ENCODE results near the gene ANO5.
"Not testable (repeated sequence)": the region's sequence is repeated elsewhere in the genome, so short reads cannot be mapped to it uniquely, and the experiment has no call there.

The ANO5 gene

GRCh38 chr11:22268983-22269624, 76.2 kb downstream of the ANO5 start:
- not testable (repeated sequence) for H3K9me3 ChIP-seq (ENCODE audit: control insufficient read depth, low read depth, low read length); H3K27me3 ChIP-seq (ENCODE audit: control insufficient read depth, insufficient read depth, low read length); H3K9ac ChIP-seq (ENCODE audit: low read length); H3K4me3 ChIP-seq (ENCODE audit: low read length); H3K4me1 ChIP-seq (ENCODE audit: control insufficient read depth, low read depth, low read length); H3K36me3 ChIP-seq (ENCODE audit: control insufficient read depth, low read depth, low read length); H3K27ac ChIP-seq (ENCODE audit: low read length)

GRCh38 chr11:22273781-22274180, 80.9 kb downstream of the ANO5 start:
- Histone ChIP-seq H3K36me3 (ENCODE audit: control insufficient read depth, low read depth, low read length) (no peaks in the 10 kb centered on the region), H3K9me3 (ENCODE audit: control insufficient read depth, low read depth, low read length) (no peaks in the 10 kb centered on the region), H3K27me3 (ENCODE audit: control insufficient read depth, insufficient read depth, low read length) (no peaks in the 10 kb centered on the region), H3K4me1 (ENCODE audit: control insufficient read depth, low read depth, low read length) (no peaks in the 10 kb centered on the region), H3K27ac (ENCODE audit: low read length) (no peak overlapping the region), H3K9ac (ENCODE audit: low read length) (no peak overlapping the region), H3K4me3 (ENCODE audit: low read length) (no peak overlapping the region)

- Histone ChIP-seq H3K36me3 (ENCODE audit: control insufficient read depth, low read depth, low read length) (no peaks in the 10 kb centered on the region), H3K27ac (ENCODE audit: low read length) (no peak overlapping the region), H3K4me3 (ENCODE audit: low read length) (no peak overlapping the region), H3K9me3 (ENCODE audit: control insufficient read depth, low read depth, low read length) (no peaks in the 10 kb centered on the region), H3K27me3 (ENCODE audit: control insufficient read depth, insufficient read depth, low read length) (no peaks in the 10 kb centered on the region), H3K9ac (ENCODE audit: low read length) (no peak overlapping the region), H3K4me1 (ENCODE audit: control insufficient read depth, low read depth, low read length) (no peaks in the 10 kb centered on the region)
Measured at GRCh38 chr11:22275600-22275999, 82.7 kb downstream of the ANO5 start.

GRCh38 chr11:22276535-22276934, 83.7 kb downstream of the ANO5 start:
- H3K4me1 ChIP-seq (ENCODE audit: control insufficient read depth, low read depth, low read length), result no peaks in the 10 kb centered on the region
- no peaks in the 10 kb centered on the region for H3K36me3 ChIP-seq (ENCODE audit: control insufficient read depth, low read depth, low read length)
- no peaks in the 10 kb centered on the region for H3K9me3 ChIP-seq (ENCODE audit: control insufficient read depth, low read depth, low read length)
- H3K4me3 ChIP-seq (ENCODE audit: low read length), result no peak overlapping the region
- H3K27me3 ChIP-seq (ENCODE audit: control insufficient read depth, insufficient read depth, low read length), result no peaks in the 10 kb centered on the region
- H3K27ac ChIP-seq (ENCODE audit: low read length), result no peak overlapping the region
- no peak overlapping the region for H3K9ac ChIP-seq (ENCODE audit: low read length)

GRCh38 chr11:22284991-22285390, 92.1 kb downstream of the ANO5 start:
- not testable (repeated sequence) for H3K36me3 ChIP-seq (ENCODE audit: control insufficient read depth, low read depth, low read length); H3K9ac ChIP-seq (ENCODE audit: low read length); H3K4me1 ChIP-seq (ENCODE audit: control insufficient read depth, low read depth, low read length); H3K27ac ChIP-seq (ENCODE audit: low read length); H3K27me3 ChIP-seq (ENCODE audit: control insufficient read depth, insufficient read depth, low read length); H3K4me3 ChIP-seq (ENCODE audit: low read length); H3K9me3 ChIP-seq (ENCODE audit: control insufficient read depth, low read depth, low read length)

GRCh38 chr11:22302368-22302767, 109.5 kb downstream of the ANO5 start:
- Histone ChIP-seq H3K9ac (ENCODE audit: low read length) (no peak overlapping the region), H3K36me3 (ENCODE audit: control insufficient read depth, low read depth, low read length) (no peaks in the 10 kb centered on the region), H3K27ac (ENCODE audit: low read length) (no peak overlapping the region), H3K4me1 (ENCODE audit: control insufficient read depth, low read depth, low read length) (no peaks in the 10 kb centered on the region), H3K9me3 (ENCODE audit: control insufficient read depth, low read depth, low read length) (no peaks in the 10 kb centered on the region), H3K4me3 (ENCODE audit: low read length) (no peak overlapping the region), H3K27me3 (ENCODE audit: control insufficient read depth, insufficient read depth, low read length) (no peaks in the 10 kb centered on the region)

GRCh38 chr11:22304337-22304961, 111.6 kb downstream of the ANO5 start:
- H3K9ac ChIP-seq (ENCODE audit: low read length), result no peak overlapping the region
- H3K9me3 ChIP-seq (ENCODE audit: control insufficient read depth, low read depth, low read length), result no peaks in the 10 kb centered on the region
- no peaks in the 10 kb centered on the region for H3K4me1 ChIP-seq (ENCODE audit: control insufficient read depth, low read depth, low read length)
- H3K36me3 ChIP-seq (ENCODE audit: control insufficient read depth, low read depth, low read length), result no peaks in the 10 kb centered on the region
- H3K27ac ChIP-seq (ENCODE audit: low read length), result no peak overlapping the region
- H3K27me3 ChIP-seq (ENCODE audit: control insufficient read depth, insufficient read depth, low read length), result no peaks in the 10 kb centered on the region
- H3K4me3 ChIP-seq (ENCODE audit: low read length), result no peak overlapping the region

GRCh38 chr11:22317656-22318055, 124.8 kb downstream of the ANO5 start:
- Histone ChIP-seq H3K36me3 (ENCODE audit: control insufficient read depth, low read depth, low read length) (no peaks in the 10 kb centered on the region), H3K9ac (ENCODE audit: low read length) (no peak overlapping the region), H3K27me3 (ENCODE audit: control insufficient read depth, insufficient read depth, low read length) (no peaks in the 10 kb centered on the region), H3K4me1 (ENCODE audit: control insufficient read depth, low read depth, low read length) (no peaks in the 10 kb centered on the region), H3K27ac (ENCODE audit: low read length) (no peak overlapping the region), H3K9me3 (ENCODE audit: control insufficient read depth, low read depth, low read length) (no peaks in the 10 kb centered on the region), H3K4me3 (ENCODE audit: low read length) (no peak overlapping the region)

GRCh38 chr11:22331771-22332170, 138.9 kb downstream of the ANO5 start:
- H3K4me3 ChIP-seq (ENCODE audit: low read length), result no peak overlapping the region
- H3K27me3 ChIP-seq (ENCODE audit: control insufficient read depth, insufficient read depth, low read length), result no peaks in the 10 kb centered on the region
- no peak overlapping the region for H3K9ac ChIP-seq (ENCODE audit: low read length)
- H3K36me3 ChIP-seq (ENCODE audit: control insufficient read depth, low read depth, low read length), result no peaks in the 10 kb centered on the region
- H3K4me1 ChIP-seq (ENCODE audit: control insufficient read depth, low read depth, low read length), result peaks cover 5% of the 10 kb centered on the region
- H3K27ac ChIP-seq (ENCODE audit: low read length), result no peak overlapping the region
- H3K9me3 ChIP-seq (ENCODE audit: control insufficient read depth, low read depth, low read length), result no peaks in the 10 kb centered on the region
